ENCODE results near the gene RREB1.

RREB1 gene

GRCh38 chr6:7165002-7165889 is 57.5 kb downstream of the RREB1 start:
- DNase-seq: no peak

GRCh38 chr6:7165890-7166267 is 58.1 kb downstream of the RREB1 start:
- no peak for DNase-seq

DNA sequence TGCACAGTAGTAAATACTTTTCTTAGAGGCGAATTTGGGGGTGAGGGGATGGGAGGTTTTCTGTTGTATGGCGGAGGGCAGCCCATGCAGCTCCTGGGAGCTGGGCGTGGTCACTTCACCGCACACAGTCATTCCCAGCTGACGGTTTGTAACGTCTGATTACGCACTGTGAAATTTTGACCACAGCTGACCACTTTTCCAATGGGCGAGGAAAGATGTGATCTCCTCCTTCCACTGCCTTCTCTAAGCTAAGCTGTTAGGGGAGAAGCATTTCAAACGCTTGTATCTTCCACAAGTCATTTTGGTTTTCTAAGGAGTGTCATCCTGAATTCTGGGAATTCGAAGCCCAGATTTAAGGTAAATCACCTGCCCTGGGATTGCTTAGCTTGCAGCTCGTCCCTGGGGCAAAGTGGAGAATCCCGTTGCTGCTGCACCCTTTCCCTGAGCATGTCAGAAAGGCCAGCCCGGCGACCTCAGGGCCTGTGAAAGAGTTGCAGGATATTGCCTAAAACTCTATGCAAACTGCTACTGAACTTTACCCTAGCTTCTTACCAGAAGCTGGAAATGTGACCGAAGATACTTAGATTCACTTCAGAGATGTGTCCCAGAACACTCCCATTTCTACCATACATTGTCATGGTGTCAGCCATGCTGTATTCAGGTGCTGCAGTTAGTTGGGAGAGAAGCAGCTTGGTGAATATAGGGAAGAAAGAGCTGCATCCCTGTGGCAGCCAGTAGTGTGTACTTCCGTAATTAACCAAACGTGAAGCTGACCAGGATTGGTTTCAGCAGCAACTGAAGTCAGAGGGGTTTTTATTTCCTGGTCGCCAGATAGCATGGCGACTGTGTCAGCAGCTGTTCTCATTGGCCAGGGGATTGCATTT is 58.9 kb downstream of the RREB1 start:
- DNase-seq: no peak

- no peak for DNase-seq
Measured at GRCh38 chr6:7169296-7169721, 61.5 kb downstream of the RREB1 start.

GRCh38 chr6:7170117-7170732 is 62.5 kb downstream of the RREB1 start:
- DNase-seq: no peak

DNA sequence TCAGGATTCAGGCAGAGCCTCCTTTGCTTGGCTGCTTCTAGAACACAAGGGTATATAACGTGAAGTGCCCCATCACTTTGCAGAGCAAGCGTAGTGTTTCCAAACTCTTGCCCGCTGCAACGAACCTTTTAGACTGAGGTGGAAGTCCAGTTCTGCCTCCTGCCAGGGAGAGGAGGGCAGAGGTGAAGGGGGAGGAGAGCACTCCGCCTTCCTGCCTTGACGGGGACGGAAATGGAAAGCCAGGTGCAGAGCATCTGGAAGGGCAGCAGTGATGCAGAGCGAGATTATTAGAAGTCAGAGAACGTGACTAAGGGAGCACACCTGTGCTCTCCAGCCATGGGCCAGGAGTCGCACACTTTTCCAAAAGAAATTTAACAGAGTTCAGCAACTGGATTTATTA is 63.4 kb downstream of the RREB1 start:
- no peak for DNase-seq

DNA sequence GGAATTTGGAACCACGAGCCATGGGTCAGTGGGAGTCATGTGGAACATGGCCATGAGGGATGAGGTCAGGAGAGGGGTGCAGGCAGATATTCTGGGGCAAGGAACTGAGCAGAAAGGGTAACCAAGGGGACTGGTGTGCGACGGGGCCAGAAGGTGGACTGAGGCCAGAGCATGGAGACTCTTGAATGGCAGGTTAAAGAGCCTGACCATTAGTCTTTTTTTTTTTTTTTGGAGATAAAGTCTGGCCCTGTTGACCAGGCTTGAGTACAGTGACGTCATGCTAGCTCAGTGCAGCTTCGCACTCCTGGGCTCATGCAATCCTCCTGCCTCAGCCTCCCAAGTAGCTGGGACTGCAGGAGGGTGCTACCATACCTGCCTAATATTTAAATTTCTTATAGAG is 64.0 kb downstream of the RREB1 start:
- DNase-seq: no peak

DNA sequence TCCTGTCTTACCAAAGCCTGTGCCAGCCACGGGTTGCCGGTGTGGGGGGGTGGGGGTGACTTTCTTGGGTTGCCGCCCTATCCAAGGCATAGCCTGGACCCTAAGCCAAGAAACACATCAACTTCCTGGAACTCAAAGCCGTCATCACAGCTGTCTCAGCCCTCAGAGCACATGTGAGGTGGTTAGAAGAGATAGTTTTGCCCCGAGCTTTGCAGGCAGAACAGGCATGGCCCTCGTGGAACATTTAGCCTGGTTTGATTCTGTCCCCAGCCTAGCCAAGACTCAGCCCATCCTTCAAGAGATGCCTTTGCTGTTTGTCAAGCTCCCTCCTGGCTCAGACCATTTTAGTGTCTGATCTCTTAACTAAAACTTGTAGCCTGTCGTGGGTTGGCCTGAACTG is 64.9 kb downstream of the RREB1 start:
- DNase-seq: no peak

DNA sequence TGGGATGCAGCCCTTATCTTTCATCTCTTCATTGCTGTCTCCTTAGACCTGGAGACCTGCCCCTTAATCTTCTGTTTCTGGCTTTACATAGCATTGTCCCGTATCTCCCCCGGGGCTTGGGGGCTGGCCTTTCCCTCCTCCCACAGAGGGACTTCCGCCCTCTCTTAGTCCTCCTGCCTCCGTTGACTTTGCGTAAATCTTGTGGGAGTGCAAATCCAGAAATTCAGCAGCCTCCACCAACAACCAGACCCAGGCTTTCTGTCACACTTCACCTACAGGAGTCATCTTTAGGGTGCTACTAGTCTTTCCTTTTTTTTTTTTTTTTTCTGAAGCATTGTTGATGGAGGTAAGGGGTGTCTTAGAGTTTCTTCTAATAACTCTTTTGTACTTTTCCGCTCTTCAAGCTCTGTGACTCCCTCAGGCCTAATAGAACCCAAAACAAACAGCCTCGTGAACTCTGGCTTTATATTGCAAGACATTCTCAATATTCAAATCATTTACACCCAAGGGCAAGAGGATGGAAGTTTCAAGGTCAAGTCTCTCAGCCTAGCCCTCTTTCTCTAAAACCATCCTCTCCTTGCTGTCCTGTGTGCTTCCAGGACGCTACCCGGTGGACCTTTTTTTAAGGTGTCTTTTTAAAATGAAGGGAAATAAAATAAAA is 66.2 kb downstream of the RREB1 start:
- DNase-seq: no peak

DNA sequence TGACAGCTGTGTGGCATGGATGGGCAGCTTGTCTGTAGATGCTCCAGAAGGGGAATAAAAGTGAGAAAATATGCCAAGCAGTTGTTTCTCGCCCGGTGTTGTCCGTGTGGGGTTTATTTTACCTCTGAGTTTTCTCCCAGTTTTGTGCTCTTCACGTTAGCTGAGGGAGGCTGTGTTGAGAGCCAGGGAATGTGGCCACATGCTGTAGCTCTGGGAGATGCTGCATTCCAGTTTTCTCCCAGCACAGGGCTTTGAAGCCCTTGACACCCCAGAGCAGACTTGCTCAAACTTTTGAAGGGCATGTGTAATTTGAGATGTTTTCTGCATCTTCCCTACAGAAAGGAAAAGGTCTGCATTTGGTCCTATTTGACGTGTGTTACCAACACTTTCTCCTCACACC is 67.7 kb downstream of the RREB1 start:
- no peak for DNase-seq

DNA sequence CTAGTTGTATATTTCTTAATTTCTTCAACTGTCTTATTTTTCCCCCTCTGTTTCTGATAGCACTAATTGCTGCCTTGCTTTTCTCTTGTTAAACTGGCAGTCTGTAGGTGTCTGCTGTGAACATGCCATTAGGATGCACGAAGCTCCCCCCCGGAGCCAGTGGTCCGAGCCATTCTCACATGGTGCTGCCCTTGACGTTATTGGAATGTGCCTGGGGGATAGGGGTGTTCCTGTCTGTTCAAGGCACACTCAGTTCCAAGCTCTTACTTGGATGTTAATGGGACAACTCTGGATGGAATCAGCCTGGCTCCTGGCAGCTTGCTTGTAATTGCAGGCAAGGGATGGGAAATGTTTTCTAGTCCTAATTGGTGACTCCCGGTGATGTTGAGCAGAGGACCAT is 68.4 kb downstream of the RREB1 start:
- no peak for DNase-seq

DNA sequence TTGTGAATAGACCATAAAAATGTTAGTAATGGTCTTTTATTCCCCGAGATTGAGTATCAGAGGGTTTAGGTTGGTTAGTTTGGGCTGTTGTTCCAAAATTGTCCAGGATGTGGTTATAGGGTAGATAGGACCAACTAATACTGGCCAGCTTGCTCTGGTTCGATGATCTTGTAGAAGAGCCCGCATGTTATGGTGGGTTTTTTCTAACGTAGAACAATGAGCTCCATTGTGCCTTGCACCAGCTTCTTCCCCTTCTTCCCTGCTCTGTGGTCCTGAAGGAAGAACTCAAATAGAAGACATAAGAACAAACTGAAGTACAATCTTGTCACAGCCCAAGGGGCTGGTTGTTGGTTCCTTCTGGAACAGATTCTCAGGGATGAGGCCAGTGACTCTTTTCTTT is 70.5 kb downstream of the RREB1 start:
- no peak for DNase-seq

DNA sequence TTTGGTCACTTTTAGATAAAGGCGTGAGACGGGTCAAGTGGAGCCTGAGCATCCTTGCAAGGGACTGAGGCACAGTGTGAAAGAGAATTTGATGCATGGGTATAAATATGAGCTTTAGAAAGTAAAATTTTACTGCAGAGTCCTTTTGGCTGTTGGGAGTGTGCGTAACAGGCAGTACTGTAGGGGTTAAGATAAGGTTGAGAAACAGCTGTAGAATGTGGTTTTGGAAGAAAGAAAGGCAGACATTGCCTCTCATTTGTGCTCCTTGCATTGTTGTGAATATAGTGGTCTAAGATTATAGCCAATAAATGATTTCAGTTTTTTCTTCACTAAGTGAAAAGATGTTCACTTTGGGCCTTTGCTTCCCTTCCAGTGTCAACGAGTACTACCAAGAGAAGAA is 73.0 kb downstream of the RREB1 start:
- DNase-seq: no peak

- DNase-seq: no peak
Measured at GRCh38 chr6:7183707-7184106, 75.9 kb downstream of the RREB1 start.

- no peak for DNase-seq
Measured at GRCh38 chr6:7184502-7184901, 76.7 kb downstream of the RREB1 start.

DNA sequence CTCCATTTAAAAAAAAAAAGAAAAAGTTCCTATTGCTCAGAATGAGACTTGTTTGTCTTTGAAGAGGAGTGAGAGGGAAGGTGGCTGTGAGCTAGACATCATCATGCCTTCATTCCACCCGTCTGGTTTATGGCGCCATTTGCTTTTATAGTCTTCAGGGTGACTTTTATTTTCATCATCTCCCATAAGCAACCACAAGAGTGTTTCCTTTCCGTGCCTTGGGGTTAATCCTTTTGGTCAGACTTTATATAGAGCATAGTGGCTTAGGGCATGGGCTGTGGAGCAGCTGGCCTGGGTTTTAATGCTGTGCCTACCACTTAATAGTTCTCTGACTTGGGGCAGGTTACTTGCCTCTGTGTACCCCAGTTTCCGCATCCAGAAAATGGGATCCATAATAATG is 77.8 kb downstream of the RREB1 start:
- DNase-seq: no peak

DNA sequence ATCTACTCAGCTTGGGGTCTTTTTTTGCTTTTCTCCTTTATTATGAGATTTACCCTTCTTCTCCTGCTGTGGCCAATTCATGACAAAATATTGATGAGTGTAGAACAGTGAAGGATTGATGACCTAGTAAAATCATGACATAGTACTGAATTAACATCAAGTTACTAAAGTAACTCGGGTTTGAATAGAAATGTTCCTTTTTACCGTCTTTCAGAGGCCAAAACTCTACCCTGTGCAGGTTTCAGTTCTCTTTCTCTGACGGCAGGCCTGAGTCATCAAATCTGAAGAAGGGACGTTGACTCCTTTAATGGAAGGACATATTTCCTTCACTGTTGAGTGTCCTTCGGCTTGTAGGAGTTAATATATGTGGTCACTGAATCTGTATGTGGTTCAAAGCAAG is 80.7 kb downstream of the RREB1 start:
- DNase-seq: no peak

DNA sequence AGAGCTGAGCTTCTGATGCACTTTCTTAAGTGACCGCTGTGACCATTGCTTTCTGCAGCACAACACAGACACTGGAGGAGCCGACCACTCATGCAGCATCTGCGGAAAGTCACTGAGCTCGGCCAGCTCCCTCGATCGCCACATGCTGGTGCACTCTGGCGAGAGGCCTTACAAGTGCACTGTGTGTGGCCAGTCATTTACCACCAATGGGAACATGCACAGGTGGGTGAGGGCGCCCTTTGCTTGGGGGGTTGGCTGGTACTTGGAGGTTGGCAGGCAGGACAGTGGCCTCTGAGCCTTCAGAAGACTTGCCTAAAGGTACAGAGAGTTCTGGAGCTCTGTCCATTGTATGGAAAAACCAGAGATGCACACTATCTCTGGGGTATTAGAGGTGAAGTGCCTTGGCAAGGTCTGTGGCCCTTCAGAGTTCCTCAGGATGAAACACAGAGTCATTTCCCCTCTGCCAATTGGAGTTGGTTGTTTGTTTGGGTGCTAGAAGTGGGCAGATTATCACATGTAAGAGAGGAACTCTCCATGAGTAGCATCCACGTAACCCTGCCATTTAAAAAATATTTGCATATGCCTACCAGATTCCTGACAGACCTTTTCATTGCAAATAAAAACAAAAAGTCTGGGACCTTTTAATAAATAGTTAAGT is 81.5 kb downstream of the RREB1 start:
- no peak for DNase-seq

GRCh38 chr6:7190791-7191190 is 83.0 kb downstream of the RREB1 start:
- DNase-seq: no peak

- DNase-seq: no peak
Measured at GRCh38 chr6:7193122-7193521, 85.4 kb downstream of the RREB1 start.

- DNase-seq: no peak
Measured at GRCh38 chr6:7194657-7195056, 86.9 kb downstream of the RREB1 start.

- no peak for DNase-seq
Measured at GRCh38 chr6:7195339-7196018, 87.7 kb downstream of the RREB1 start.
